ENCODE data around the gene PDE4B.

DNA sequence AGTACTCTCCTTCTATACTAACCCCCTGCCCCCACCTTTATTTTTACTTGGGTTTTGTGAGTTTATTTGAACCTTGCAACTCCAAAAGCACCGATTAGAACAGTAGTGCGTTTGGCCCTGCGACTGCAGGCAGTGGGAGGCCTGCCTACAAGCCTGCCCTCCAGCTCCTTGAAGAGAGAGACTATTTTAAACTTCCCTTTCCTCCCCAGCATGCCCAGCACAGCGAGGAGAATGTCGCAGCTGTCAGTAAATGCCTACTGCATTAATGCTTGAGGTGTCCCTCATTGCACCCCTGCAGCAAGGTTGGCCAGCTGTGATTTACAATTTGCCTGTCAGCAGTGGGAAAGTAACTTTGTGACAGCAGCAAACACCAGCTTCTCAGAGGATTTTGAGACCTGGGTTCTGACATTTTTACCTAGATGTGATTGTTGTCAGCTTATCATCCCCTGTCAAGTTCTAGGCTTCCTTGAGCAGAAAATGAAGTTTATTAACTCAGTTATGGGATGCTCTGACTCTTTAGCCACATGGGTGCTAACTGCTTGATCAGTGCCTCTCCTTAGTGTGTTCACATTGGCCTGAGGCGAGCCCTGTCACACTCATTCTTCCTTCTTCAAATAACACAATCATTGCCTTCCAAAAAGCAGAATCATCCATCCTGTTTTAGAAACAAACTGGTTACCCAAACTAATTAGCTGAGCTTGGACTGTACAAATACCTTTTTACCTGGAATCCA lies 170.6 kb downstream of the PDE4B start:
- TF ChIP-seq, protein P1, sequence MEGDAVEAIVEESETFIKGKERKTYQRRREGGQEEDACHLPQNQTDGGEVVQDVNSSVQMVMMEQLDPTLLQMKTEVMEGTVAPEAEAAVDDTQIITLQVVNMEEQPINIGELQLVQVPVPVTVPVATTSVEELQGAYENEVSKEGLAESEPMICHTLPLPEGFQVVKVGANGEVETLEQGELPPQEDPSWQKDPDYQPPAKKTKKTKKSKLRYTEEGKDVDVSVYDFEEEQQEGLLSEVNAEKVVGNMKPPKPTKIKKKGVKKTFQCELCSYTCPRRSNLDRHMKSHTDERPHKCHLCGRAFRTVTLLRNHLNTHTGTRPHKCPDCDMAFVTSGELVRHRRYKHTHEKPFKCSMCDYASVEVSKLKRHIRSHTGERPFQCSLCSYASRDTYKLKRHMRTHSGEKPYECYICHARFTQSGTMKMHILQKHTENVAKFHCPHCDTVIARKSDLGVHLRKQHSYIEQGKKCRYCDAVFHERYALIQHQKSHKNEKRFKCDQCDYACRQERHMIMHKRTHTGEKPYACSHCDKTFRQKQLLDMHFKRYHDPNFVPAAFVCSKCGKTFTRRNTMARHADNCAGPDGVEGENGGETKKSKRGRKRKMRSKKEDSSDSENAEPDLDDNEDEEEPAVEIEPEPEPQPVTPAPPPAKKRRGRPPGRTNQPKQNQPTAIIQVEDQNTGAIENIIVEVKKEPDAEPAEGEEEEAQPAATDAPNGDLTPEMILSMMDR (conservative IDR thresholded peaks at IDR 0.05; ENCODE audit: low read length) = no peak
- TF ChIP-seq EZH2phosphoT487 (IDR thresholded peaks at IDR 0.05; ENCODE audit: borderline replicate concordance) = no peak

Data from Loucy (cell line).